Loucy (cell line): ENCODE results near the gene IL15RA.

Source experiments
- CTCF ChIP-seq: fragments of 200-600 bp; sonication (generic); conservative IDR thresholded peaks from 2 replicates; pipeline ENCODE4 v1.5.1; 2014; ENCODE audit warnings: mild to moderate bottlenecking, antibody characterized with exemption, low read length
- EZH2phosphoT487 ChIP-seq: fragments of 200-600 bp; IDR thresholded peaks from 2 replicates; pipeline ENCODE4 v1.6.1; 2018; ENCODE audit warnings: antibody characterized with exemption, mild to moderate bottlenecking, moderate library complexity, borderline replicate concordance

- TF ChIP-seq CTCF (no peak), EZH2phosphoT487 (no peak)
These were observed 47.1 kb downstream of the IL15RA start for GRCh38 chr10:5930272-5930671.
